HG03520 (cell line): Measurements from ENCODE around the gene RRM1.
"Not testable (repeated sequence)": the region's sequence is repeated elsewhere in the genome, so short reads cannot be mapped to it uniquely, and the experiment has no call there.

Experiments
- ATAC-seq: cut with Tn5 transposase; IDR thresholded peaks from one replicate; pipeline ENCODE4 v1.9.1; 2021; ENCODE audit warnings: mild to moderate bottlenecking, moderate library complexity; ENCODE audit not compliant: unreplicated experiment

The RRM1 gene

DNA sequence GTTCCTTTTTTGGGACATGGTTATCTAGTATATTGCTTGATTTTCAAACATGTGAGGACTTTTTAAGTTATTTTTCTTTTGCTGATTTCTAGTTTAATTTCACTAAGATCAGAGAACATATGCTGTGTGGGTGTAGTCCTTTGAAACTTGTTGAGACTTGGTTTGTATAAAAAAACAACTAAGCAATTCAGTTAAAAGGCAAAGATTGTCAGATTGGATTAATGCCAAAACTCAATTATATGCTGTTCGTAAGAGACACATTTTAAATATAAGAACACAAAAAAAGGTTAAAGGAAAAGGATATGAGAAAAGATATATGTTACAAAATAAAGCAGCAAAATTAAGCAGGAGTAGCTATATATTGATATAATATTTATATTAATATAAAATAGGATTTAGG, 17.8 kb upstream of the RRM1 start:
- no peak for ATAC-seq

DNA sequence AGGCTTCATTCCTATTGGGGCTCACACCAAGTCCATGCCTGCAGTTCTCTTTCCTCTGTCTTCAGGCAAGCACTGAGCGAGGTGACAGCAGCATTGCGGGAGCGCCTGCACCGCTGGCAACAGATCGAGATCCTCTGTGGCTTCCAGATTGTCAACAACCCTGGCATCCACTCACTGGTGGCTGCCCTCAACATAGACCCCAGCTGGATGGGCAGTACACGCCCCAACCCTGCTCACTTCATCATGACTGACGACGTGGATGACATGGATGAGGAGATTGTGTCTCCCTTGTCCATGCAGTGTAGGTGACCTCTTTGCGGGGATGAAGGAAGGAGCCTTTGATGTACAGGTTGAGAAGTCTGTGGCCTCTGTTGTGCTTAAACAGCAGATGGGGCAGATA, 11.4 kb upstream of the RRM1 start:
- ATAC-seq: no peak

DNA sequence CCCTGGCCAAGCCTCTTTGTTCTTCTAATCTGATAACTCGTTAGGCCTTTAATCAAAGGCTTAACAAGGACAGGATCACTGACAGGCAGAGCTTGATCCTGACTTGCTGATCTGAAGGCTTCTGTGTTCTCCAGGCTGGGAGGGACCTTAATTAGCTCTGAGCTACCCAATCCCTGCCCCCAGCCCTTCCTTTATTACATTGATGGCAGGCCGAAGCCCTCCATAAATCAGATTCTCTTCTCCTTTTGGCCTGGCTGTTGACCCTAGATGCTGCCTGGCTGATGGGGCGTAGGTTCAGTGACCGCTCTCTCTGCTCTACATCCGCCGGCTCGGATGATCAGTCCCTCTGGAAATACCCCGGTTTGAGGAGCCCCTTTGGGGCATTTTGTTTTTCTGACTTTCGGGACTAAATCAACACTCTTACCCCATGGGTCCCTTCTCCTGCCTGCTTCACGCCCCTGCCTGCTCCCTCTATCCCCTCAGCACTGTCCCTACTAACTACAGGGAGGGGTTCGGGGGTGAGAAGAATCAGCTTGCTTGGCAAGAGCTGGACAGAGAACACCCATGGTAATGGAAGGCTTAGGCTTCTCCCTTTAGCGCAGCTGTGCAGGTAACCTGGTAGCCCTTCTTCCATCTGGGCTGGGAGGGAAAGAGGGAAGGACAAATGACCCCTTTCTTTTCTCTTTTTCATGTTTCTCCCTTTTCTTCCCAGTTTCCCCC, 10.0 kb upstream of the RRM1 start:
- ATAC-seq: no peak

DNA sequence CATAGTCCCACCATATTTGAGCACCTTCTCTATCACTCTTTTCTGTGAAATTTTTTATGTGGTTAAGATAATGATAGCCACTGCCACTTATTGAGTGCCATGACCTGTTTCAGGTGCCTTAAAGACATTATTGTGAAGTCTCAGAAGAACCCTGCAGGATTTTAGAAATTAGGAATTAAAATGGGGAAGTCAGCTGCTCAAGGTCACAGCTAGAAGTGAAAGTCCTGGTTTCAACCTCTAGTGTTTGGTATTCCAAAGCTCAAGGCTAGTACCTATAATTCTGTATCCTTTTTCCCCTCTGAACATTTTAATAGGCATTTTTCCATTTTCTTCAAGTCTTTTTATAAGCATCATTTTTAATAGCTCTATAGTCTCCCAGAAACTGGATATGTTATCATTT, 9.0 kb upstream of the RRM1 start:
- ATAC-seq: no peak

DNA sequence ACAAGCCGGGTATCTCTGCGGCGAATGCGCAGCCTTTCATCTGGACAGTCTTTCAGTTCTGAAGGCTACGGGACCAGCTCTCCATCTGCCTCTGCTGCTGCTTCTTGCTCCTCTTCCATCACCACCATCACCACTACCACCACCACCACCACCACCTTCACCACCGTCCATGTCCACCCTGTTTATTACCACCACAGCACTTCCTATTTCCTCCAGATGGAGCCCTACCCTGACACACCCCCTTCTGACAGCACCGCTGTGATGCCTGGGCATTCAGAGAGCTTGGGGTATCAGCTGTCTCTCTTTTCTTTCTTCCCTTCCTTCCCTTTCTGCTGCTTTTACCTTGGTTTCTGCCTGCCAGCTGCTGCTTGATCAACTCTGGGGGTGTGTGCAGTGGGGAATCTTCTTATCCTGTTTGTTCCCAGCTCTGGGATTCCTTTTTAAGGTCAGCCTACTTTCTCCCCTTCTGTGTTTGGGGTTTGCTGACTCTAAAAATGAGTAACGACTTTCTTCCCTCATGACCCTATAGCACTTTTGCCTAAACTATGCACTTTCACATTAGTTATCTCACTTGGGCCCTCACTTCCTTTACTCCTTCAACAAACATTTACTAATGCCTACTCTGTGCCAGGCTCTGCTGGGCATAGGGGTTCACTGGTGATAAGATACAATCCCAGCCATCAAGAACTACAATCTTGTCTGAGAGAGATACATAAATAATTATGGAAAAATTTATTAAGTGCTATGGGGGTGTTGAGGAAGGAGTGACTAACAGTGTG, 7.8 kb upstream of the RRM1 start:
- no peak for ATAC-seq

DNA sequence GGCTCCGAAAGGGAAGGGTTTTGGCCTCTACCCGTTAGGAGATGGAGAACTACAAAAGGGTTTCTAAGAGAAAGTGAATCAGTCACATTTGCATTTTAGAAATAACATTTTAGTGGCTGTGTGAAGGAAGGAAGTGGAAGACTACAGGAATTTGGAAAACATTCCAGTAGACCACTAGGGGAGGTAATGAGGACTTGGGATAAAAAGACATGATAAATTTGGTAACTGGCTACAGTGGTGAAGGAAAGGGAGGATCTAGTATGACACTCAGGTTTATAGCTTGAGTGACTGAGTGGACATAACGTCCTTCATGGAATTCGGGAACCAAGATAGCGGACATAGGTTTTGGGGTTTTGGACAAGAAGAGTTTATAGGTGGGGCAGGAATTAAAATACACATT, 7.0 kb upstream of the RRM1 start:
- no peak for ATAC-seq

DNA sequence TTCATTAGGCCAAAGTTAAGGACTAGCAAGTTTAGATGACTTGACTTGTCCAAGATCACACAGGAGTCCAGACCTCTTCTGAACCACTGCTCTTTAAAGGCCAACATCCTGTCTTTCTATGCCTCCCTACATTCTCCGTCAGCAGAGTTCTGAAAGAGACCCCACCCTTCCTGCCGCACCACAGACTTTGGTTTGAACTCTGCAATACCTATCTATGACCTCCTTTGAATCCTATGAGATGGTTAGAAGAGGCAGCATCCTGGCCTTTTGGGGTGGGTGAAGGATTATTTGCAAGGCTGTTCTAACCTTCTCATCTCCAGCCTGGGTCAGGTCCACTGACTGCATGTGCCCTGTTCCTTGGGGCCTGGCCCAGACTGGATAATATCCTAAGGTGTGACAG, 4.3 kb upstream of the RRM1 start:
- no peak for ATAC-seq

DNA sequence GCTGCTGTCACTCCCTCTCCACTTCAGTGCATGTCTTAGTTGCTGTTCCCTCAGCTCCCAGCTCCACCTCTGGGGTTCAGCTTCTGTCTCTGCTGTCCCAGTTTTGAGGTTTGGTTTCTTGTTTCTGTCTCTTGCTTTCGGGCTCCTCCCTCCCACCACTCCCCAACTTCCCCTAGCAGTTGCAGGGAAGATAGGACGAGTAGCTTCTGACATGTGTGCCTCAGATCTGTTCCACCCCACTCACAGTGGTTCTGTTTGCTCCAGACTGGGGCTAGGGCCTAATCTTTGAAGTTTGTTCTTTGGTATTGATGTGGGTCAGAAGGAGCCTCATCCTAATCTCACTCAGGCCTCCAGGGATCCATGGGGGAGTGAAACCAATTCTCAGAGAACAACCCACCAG, 2.6 kb upstream of the RRM1 start:
- no peak for ATAC-seq

DNA sequence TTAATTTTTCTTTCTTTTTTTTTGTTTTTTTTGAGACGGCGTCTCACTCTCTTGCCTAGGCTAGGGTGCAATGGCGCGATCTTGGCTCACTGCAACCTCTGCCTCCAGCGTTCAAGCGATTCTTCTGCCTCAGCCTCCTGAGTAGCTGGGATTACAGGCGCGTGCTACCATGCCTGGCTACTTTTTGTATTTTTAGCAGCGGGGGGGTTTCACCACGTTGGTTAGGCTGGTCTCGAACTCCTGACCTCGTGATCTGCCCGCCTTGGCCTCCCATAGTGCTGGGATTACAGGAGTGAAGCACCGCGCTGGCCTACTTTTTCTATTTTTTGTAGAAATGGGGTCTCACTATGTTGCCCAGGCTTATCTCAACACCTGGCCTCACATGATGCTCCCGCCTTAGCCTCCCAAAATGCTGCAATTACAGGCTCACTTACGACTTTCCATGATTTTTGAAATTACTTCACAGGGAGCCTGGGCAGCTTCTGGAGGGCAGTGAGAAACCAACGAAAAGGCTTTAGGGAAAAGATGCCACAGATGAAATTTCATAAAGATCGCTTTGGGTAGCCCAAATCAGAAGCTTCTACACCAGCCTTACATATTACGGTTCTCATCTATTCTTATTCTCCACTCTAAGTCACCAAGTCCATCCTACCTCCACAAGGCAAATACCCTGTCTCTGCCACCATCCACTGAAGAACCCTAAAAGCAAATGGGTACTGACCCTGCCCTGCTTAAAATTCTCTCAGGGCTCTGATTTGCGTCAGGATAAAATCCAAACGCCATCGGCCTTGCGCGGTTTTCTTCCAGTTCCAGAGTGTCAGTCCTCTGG, 866 bp upstream of the RRM1 start:
- no peak for ATAC-seq

DNA sequence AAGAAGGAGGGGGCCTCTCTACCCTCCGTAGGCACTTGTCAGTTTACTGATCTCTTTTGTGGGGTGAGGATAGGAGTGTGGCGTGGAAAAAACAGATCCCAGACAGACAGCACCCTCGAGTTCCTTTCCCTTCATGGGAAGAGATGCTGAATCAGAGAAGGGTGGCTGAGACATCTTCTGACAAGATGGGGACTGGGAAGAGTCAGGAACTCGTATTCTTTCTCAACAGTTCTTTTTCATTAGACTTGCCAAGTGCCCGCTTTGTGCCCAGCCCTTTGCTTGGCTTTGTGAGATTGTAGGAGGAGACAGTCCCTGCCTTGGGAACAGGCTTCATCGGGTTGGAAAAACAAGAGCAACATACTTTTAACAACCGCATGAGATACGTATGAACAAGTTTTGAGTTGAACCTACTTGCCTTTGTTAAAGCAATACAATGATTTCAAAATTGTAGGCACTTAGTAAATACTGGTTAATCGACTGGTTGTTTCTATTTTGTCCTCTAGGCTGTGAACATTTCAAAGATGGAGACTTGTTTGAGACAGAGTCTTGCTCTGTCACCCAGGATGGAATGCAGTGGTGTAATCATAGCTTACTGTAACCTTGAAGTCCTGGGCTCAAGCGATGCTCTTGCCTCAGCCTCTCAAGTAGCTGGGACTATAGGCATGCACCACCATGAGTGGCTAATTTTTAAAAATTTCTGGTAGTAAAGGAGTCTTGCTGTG, 1.1 kb downstream of the RRM1 start:
- no peak for ATAC-seq

DNA sequence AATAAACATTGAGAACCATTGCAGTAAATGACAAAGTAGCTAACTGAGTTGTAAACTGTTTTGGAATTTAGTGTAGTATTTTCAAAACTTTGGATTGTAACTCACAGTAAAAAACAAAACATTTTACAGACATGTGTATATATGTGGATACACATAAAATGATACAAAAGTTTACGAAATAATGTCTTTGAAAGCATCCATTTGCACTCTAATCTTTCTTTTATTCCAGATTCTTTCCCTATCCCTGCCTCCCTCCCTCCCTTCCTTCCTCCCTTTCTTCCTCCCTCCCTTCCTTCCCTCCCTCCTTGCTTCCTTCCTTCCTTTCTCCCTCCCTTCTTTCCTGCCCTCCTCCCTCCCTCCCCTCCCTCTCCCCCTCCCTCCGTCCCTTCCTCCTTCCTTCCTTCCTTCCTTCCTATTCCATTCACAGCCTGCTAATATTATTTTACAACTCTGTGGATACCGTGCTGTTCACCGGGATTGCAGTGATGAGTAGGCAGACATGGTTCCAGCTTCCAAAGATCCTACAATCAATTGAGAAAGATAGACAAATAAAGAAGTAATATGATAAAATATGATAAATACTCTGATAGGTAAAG, 3.5 kb downstream of the RRM1 start:
- ATAC-seq: no peak

DNA sequence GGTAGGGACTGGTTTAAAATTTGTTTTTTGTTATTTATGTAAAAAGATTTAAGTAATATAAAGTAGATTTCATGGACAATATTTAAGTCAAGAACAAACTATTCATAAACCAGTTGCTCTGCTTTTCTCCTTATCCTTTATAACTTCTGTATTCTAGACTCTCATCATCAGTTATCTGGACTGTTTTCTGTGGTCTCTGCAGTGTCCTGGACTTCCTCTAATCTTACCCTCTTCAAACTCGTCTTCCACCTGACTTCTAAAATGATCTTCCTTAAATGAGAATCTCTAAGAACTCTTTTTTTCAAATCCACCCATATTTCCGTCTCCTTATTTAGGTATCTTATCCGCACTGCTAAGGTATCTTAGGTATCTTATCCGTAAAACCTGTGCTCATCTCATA, 8.1 kb downstream of the RRM1 start:
- no peak for ATAC-seq

DNA sequence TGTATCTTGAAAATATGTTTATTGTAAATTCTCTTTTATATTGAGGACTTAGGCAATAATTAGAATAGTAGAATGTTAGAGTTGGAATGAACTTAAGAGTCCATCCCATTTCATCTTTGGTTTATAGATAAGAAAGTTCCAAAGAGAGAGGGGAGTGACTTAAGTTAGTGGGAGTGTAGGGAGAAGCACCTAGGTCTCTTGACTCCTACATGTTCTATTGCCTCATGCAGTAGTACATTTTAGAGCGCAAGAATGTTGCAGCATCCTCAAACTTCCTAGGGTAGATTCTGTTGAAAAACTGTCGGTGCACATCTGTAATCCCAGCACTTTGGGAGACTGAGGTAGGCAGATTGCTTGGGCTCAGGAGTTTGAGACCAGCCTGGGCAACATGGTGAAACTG, 8.7 kb downstream of the RRM1 start:
- ATAC-seq: no peak

DNA sequence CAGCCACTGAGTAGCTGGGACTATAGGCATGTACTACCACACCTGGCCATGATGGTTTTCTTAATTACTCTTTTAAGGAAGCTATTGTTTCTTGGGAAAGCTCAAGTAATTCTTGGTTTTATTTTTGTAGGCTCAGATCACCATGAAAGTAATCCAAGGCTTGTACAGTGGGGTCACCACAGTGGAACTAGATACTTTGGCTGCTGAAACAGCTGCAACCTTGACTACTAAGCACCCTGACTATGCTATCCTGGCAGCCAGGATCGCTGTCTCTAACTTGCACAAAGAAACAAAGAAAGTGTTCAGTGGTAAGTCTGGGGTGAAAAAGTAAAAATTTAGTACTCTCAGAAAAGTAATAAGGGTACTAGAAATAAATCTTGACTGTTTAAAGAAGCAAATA, 11.3 kb downstream of the RRM1 start:
- no peak for ATAC-seq

DNA sequence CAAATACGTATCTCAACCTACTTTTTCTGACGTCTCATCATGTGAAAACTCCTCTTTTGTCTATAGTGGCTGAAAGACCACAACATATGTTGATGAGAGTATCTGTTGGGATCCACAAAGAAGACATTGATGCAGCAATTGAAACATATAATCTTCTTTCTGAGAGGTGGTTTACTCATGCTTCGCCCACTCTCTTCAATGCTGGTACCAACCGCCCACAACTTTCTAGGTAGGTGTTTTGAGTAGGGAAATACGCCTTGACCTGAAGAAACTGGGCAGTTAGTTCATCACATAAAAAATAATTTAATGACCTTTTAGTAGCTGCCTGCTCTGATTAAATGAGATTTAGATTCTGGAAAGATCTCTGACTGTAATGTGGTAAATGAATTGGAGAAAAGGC, 17.2 kb downstream of the RRM1 start:
- no peak for ATAC-seq

DNA sequence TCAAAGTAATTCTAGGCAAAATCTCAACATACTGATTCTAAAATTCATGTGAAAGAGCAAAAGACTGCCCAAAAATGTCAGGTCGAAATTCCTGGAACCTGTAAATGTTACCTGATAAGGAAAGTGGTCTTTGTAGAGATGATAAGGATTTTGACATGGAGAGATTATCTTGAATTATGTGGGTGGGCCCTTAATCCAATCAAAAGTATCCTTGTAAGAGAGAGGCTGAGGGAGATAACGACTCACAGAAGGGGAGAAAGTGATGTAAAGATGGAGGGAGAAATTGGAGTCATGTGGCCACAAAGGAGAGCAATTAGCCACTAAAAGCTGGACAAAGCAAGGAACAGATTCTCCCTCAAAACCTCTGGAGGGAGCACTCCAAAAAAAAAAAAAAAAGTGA, 20.5 kb downstream of the RRM1 start:
- no peak for ATAC-seq

DNA sequence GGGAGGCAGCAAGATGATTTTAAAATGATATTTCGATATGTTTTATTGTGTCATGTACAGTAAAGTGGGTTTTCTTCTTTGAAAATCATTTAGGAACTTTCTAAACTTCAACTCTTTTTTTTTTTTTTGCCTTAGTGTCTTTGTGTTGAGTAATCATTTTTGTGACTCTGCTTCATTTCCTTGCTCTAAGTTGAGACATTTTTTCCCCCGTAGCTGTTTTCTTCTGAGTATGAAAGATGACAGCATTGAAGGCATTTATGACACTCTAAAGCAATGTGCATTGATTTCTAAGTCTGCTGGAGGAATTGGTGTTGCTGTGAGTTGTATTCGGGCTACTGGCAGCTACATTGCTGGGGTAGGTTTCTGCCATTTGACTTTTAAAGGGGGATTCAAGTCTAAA, 23.5 kb downstream of the RRM1 start:
- ATAC-seq: no peak

DNA sequence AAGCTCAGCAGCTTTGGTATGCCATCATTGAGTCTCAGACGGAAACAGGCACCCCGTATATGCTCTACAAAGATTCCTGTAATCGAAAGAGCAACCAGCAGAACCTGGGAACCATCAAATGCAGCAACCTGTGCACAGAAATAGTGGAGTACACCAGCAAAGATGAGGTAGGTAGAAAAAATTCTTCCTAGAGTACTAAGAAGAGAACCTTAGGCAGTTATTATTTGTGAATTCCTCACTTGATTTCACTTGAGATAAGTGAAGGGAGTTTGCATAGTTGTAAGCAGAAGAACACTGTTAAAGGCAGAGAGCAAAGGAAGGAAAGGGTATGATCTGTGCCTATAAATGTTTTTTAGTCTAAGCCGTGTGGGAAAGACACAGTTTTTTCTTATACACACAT, 28.6 kb downstream of the RRM1 start:
- no peak for ATAC-seq

DNA sequence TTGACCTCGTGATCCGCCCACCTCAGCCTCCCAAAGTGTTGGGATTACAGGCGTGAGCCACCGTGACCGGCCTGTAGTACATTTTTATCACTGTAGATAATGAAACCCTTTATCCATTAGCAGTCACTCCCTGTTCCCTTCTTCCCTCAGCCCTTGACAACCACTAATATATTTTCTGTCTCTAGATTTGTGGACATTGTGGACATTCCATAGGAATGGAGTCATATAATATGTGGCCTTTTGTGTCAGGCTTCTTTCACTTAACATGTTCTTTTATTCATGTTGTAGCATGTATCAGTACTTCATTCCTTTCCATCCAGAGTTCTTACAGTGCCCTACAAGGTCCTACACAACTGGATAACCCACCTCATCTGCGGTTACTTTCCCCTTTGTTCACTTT, 30.5 kb downstream of the RRM1 start:
- no peak for ATAC-seq

DNA sequence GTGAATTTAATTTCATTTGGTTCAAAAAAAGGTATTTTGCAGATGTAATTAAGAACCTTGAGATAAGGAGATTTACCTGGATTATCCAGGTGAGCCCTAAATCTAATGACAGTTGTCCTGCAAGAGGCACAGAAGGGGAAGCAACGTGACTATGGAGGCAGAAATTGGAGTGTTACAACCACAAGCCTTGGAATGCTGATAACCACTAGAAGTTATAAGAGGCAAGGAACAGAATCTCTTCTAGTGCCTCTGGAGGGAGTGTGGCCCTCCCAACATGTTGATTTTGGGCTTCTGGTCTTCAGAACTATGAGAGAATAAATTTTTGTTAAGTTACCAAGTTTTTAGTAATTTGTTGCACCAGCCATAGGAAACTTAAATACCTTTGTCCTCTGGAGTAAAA, 32.8 kb downstream of the RRM1 start:
- ATAC-seq: no peak

DNA sequence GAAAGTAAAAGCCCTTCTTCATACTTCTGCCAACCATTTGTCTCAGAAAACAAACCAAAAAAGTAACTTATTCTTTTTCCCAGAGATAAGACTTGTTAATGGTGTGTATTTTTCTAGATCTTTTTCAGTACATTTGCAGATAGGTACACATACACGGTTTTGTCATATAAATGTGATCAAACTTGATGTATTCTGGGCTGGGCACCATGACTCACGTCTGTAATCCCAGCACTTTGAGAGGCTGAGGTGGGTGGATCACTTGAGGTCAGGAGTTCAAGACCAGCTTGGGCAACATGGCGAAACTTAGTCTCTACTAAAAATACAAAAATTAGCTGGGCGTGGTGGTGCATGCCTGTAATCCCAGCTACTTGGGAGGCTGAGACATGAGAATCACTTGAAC, 35.6 kb downstream of the RRM1 start:
- ATAC-seq: not testable (repeated sequence)
